Activated CD4-positive, alpha-beta T cell treated with anti-CD3 and anti-CD28 coated beads, Interleukin-2, amount 50 U/mL, for 24 hours (primary cell): Measurements from ENCODE around the gene MAB21L4.
A peak's percentile ranks its signal among the peaks of the same experiment; 100 is the strongest.
"Not testable (repeated sequence)": the region's sequence is repeated elsewhere in the genome, so short reads cannot be mapped to it uniquely, and the experiment has no call there.

Experiments used
- DNase-seq, 2 donors: peaks; one replicate each; pipeline ENCODE4 v3.0.0-alpha.2; 2020; ENCODE audit warnings: low read depth in 1 of 2, low spot score in 1 of 2

Gene MAB21L4

GRCh38 chr2:240865391-240865790, 30.6 kb downstream of the MAB21L4 start:
- DNase-seq, result no peak

- no peak for DNase-seq
Observed at GRCh38 chr2:240864475-240864874, 31.5 kb downstream of the MAB21L4 start.

GRCh38 chr2:240861547-240861946, 34.4 kb downstream of the MAB21L4 start:
- no peak for DNase-seq

- no peak for DNase-seq
Observed at GRCh38 chr2:240858871-240859270, 37.1 kb downstream of the MAB21L4 start.

GRCh38 chr2:240858321-240858720, 37.6 kb downstream of the MAB21L4 start:
- DNase-seq, result no peak

GRCh38 chr2:240857039-240858008, 38.6 kb downstream of the MAB21L4 start:
- no peak for DNase-seq

- no peak for DNase-seq
Observed at GRCh38 chr2:240856151-240856980, 39.6 kb downstream of the MAB21L4 start.

- no peak for DNase-seq
Observed at GRCh38 chr2:240855670-240856069, 40.3 kb downstream of the MAB21L4 start.

- DNase-seq, result no peak
Observed at GRCh38 chr2:240852671-240853314, 43.2 kb downstream of the MAB21L4 start.

GRCh38 chr2:240851078-240851991, 44.6 kb downstream of the MAB21L4 start:
- peak; percentile 69 to 80 for DNase-seq

GRCh38 chr2:240850756-240851077, 45.2 kb downstream of the MAB21L4 start:
- no peak for DNase-seq

GRCh38 chr2:240850026-240850425, 45.9 kb downstream of the MAB21L4 start:
- DNase-seq, result no peak

- DNase-seq, result no peak
Observed at GRCh38 chr2:240848900-240849680, 46.9 kb downstream of the MAB21L4 start.

GRCh38 chr2:240847817-240848216, 48.1 kb downstream of the MAB21L4 start:
- DNase-seq, result no peak

GRCh38 chr2:240846873-240847595, 48.9 kb downstream of the MAB21L4 start:
- no peak for DNase-seq

GRCh38 chr2:240846309-240846708, 49.6 kb downstream of the MAB21L4 start:
- not testable (repeated sequence) for DNase-seq

GRCh38 chr2:240840435-240841060, 55.4 kb downstream of the MAB21L4 start:
- DNase-seq, result no peak
